Activated B cell treated with CpG ODN at 0.5 μM for 24 hours (primary cell): ENCODE results near the gene CNKSR1. TPM values are rescaled to one million over a fixed set of nuclear protein-coding genes. Genes with fewer than 3 reads are reported as not detected.
"Not testable (repeated sequence)": the region's sequence is repeated elsewhere in the genome, so short reads cannot be mapped to it uniquely, and the experiment has no call there.

Experiments
- ATAC-seq: fragments of 200-7000 bp; cut with Tn5 transposase; one replicate; pipeline ENCODE4 v1.10.0; 2021; ENCODE audit warnings: low read depth, mild to moderate bottlenecking, moderate library complexity
- CTCF ChIA-PET: fragments of 350-600 bp; sonication (Branson Sonifier 250); formaldehyde crosslinking; loops from one replicate; lab custom pipeline; 2021; ENCODE audit warnings: antibody characterized with exemption; lab: Charles Lee
- POLR2A ChIA-PET: fragments of 350-600 bp; sonication (Branson Sonifier 250); formaldehyde crosslinking; loops from one replicate; lab custom pipeline; 2021; ENCODE audit warnings: antibody characterized with exemption; lab: Charles Lee
- DNase-seq: peaks from one replicate; pipeline ENCODE4 v3.0.0; 2022
- H3K27ac Mint-ChIP-seq: one replicate; pipeline ENCODE4 v1.8.0; 2020; ENCODE audit warnings: mixed read lengths
- H3K27me3 Mint-ChIP-seq: one replicate; pipeline ENCODE4 v1.8.0; 2021; ENCODE audit warnings: mixed read lengths
- H3K36me3 Mint-ChIP-seq: one replicate; pipeline ENCODE4 v1.8.0; 2021; ENCODE audit warnings: low read depth, mixed read lengths
- H3K4me1 Mint-ChIP-seq: one replicate; pipeline ENCODE4 v1.8.0; 2021; ENCODE audit warnings: mixed read lengths
- H3K4me3 Mint-ChIP-seq: one replicate; pipeline ENCODE4 v1.8.0; 2020; ENCODE audit warnings: mild to moderate bottlenecking, mixed read lengths
- H3K9me3 Mint-ChIP-seq: one replicate; pipeline ENCODE4 v1.8.0; 2020; ENCODE audit warnings: mixed read lengths
- intact Hi-C: fragments of 100-400 bp; cut with micrococcal nuclease; formaldehyde crosslinking; loops from one replicate; pipeline ENCODE4 v1.15.1; 2024
- total RNA-seq: library from RNA; stranded (reverse); gene quantifications from 2 replicates; pipeline ENCODE4 v1.2.3, GENCODE V29; 2022
- TF ChIP-seq, protein P1 (sequence below): fragments of 200-600 bp; IDR thresholded peaks from one replicate; pipeline ENCODE4 v1.8.0; 2022; ENCODE audit warnings: antibody characterized with exemption, mild to moderate bottlenecking

CNKSR1 gene
- total RNA-seq, 1 donor from 2014 or later: 2.7 TPM

DNA sequence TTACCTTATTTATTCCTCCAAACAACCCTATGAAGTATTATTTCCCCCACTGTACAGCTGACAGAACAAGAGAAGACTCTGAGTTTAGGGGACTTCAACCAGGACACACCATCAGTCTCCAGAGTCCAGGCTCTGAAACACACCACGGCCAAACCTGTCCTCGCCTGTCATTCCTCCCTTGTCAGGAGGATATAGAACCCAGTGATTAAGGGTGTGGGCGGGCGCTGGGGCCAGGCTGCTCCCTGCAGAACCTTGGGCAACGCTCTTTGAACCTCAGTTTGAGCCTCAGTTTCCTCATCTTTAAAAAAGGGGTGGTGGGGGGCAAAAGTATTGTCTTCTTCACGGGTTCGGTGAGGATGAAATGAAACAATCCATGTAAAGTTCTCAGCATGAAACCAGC, 47.3 kb downstream of the CNKSR1 start:
- TF ChIP-seq, protein P1, sequence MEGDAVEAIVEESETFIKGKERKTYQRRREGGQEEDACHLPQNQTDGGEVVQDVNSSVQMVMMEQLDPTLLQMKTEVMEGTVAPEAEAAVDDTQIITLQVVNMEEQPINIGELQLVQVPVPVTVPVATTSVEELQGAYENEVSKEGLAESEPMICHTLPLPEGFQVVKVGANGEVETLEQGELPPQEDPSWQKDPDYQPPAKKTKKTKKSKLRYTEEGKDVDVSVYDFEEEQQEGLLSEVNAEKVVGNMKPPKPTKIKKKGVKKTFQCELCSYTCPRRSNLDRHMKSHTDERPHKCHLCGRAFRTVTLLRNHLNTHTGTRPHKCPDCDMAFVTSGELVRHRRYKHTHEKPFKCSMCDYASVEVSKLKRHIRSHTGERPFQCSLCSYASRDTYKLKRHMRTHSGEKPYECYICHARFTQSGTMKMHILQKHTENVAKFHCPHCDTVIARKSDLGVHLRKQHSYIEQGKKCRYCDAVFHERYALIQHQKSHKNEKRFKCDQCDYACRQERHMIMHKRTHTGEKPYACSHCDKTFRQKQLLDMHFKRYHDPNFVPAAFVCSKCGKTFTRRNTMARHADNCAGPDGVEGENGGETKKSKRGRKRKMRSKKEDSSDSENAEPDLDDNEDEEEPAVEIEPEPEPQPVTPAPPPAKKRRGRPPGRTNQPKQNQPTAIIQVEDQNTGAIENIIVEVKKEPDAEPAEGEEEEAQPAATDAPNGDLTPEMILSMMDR: no peak

DNA sequence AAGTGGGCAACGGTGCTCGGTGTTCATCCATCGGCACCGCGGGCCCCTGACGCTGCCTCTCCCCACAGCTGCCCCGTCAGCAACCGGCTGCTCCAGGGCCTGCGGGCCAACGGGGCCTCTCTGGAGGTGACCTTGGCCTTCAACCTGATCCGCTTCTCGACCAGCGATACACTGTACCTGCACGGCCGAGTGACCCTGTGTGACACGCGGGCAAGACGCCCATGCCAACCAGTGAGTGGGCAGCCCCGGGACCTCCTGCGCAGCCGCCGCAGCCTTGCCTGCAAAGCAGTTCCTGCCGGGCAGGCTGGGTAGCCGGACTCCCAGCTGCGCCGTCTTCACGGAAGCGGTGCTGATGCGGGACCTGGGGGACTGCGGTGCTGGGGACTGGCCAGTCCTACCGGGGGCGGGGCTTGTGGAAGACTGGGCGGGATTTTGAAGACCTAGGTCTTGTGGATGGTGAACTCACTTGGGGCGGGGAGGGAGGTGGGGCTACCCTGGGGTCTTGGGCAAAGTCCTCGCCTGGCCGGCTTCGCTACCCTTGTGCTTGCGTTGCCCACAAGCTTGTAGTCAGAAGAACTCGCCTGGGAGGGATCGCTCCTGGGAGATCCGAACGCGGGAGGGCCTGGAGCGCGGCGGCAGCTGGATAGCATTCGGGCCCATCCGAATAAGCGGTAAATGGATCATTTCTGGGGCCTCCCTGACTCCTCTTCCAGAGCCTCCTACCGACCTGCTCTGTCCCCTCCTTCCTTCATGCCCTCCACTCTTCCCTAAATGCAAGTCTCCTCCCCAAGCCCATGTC, 47.9 kb downstream of the CNKSR1 start:
- H3K27me3 Mint-ChIP-seq: peaks cover 25% of the 10 kb centered on the region
- H3K36me3 Mint-ChIP-seq: no peaks in the 10 kb centered on the region
- intact Hi-C loops: no loop called here
- peak; percentile 32 for DNase-seq
- H3K9me3 Mint-ChIP-seq: no peaks in the 10 kb centered on the region
- ChIA-PET CTCF (interaction anchor here (2.4 kb wide), 1 partner anchor 9 kb away, joined by 10 read pairs; the partner anchor contains the start of gene CEP85), POLR2A (interaction anchor here (0.5 kb wide), 1 partner anchor 98 kb away, joined by 3 read pairs; no protein-coding TSS in a partner anchor)
- peak; percentile 83 for ATAC-seq
- H3K4me3 Mint-ChIP-seq: peak overlapping the region; percentile 60
- H3K27ac Mint-ChIP-seq: no peak overlapping the region
- TF ChIP-seq, protein P1: no peak
- H3K4me1 Mint-ChIP-seq: peaks cover 20% of the 10 kb centered on the region

More for the DNA sequence above, 47.3 kb downstream of the CNKSR1 start:
- H3K4me1 Mint-ChIP-seq: peaks cover 20% of the 10 kb centered on the region
- no peaks in the 10 kb centered on the region for H3K9me3 Mint-ChIP-seq
- CTCF ChIA-PET: interaction anchor here (2.4 kb wide), 1 partner anchor 9 kb away, joined by 10 read pairs; the partner anchor contains the start of gene CEP85
- no peak overlapping the region for H3K4me3 Mint-ChIP-seq
- POLR2A ChIA-PET: no interaction called here
- no peaks in the 10 kb centered on the region for H3K36me3 Mint-ChIP-seq
- peaks cover 25% of the 10 kb centered on the region for H3K27me3 Mint-ChIP-seq
- intact Hi-C loops: no loop called here
- DNase-seq: no peak
- H3K27ac Mint-ChIP-seq: no peak overlapping the region
- ATAC-seq: no peak

DNA sequence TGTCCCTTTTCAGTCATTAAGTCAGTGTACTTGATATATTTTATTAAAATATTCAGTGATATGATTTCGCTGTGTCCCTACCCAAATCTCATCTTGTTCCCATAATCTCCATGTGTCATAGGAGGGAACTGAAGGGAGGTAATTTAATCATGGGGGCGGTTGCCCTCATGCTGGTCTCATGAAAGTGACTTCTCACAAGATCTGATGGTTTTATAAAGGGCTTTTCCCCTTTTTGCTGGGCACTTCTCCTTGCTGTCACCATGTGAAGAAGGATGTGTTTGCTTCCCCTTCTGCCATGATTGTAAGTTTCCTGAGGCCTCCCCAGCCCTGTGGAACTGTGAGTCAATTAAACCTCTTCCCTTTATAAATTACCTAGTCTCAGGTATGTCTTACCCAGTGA, 53.4 kb downstream of the CNKSR1 start:
- Mint-ChIP-seq H3K4me1 (peaks cover 25% of the 10 kb centered on the region), H3K27me3 (peaks cover 20% of the 10 kb centered on the region)
- POLR2A ChIA-PET: interaction anchor here (0.5 kb wide), 1 partner anchor 85 kb away, joined by 5 read pairs; no protein-coding TSS in a partner anchor
- CTCF ChIA-PET, H3K36me3 Mint-ChIP-seq, ATAC-seq, H3K27ac Mint-ChIP-seq, DNase-seq, H3K9me3 Mint-ChIP-seq, H3K4me3 Mint-ChIP-seq: not testable (repeated sequence)
- intact Hi-C loops: loop anchor here (5.0 to 10.0 kb wide), 2 partner anchors 47 to 356 kb away; partner anchors contain the start of gene PAQR7

DNA sequence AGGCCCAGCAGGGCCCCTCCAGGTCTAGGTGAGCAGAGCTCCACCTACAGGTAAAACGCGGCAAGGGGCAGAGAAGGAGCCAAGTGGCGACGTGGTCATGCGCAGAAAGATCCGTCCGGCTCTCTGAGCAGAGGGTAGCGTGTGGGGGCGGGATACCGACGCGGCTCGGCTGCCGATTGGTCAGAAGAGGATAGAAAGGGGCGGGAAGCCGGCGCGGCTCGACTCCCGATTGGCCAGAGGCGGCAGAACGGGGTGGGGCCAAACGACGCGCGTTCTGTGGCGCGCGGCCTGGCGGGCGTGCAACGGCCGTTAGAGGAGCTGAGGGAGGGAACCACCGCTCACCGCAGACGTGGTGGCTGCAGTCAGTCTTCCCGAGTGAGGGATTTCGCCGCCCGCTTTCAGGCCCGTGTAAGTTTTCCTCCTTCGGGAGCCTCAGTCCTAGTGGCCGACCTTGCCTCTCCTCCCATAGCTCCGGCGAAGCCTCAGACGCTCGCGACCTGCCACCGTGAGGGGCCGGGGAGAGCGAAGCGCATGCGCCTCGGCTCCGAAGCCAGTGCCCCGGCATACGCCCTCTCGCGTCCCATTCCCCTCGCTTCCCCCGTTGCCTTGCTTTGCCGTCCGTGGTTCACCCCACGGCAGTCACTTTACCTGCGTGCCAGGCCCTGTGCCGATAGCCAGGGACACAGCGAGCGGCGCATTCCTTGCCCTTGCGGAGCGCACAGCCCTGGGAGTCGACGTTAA, 56.8 kb downstream of the CNKSR1 start, which contains the start of gene CEP85:
CEP85 (plus strand) TSS at position 298 of the 741 bp plus-strand sequence. CDS start 5,584 bp downstream, outside the sequence.
- ATAC-seq: peak; percentile 88
- TF ChIP-seq, protein P1: no peak
- Mint-ChIP-seq H3K9me3 (no peaks in the 10 kb centered on the region), H3K4me1 (peaks cover 34% of the 10 kb centered on the region), H3K27me3 (no peaks in the 10 kb centered on the region), H3K27ac (peak within 1 kb of the TSS; percentile 94), H3K4me3 (peak within 1 kb of the TSS; percentile 98), H3K36me3 (peaks cover 4% of the 10 kb centered on the region)
- CTCF ChIA-PET: interaction anchor here (0.5 to 3.7 kb wide), 22 partner anchors 10 to 575 kb away, joined by 3 to 28 read pairs (median 4); partner anchors contain the start of genes C1orf232, CD52 and ZNF593
- intact Hi-C loops: loop anchor here (1.0 to 10.0 kb wide), 7 partner anchors 43 to 359 kb away; partner anchors contain the start of genes CD52, PAQR7, PDIK1L and ZNF593
- POLR2A ChIA-PET: interaction anchor here (0.6 to 2.6 kb wide), 15 partner anchors 13 to 1491 kb away, joined by 3 to 22 read pairs (median 4); partner anchors contain the start of genes CD52, FAM76A, GPATCH3 and RSRP1
- peak; percentile 94 for DNase-seq
